Mucosa of stomach (tissue), 1 donor: Measurements from ENCODE around the gene BEND2.

Experiments used
- H3K27me3 ChIP-seq: one replicate; pipeline ENCODE4 v1.7.0; 2013; ENCODE audit warnings: mild to moderate bottlenecking, low read length; ENCODE audit not compliant: control insufficient read depth, insufficient read depth
- H3K36me3 ChIP-seq: one replicate; pipeline ENCODE4 v1.7.0; 2013; ENCODE audit warnings: low read length; ENCODE audit not compliant: control insufficient read depth, insufficient read depth
- H3K4me1 ChIP-seq: one replicate; pipeline ENCODE4 v1.7.0; 2013; ENCODE audit warnings: mild to moderate bottlenecking, low read length; ENCODE audit not compliant: control insufficient read depth, insufficient read depth
- H3K4me3 ChIP-seq: one replicate; pipeline ENCODE4 v1.7.0; 2013; ENCODE audit warnings: low read length
- H3K9ac ChIP-seq: one replicate; pipeline ENCODE4 v1.7.0; 2013; ENCODE audit warnings: mild to moderate bottlenecking, low read length, moderate library complexity
- H3K9me3 ChIP-seq: one replicate; pipeline ENCODE4 v1.7.0; 2013; ENCODE audit warnings: mild to moderate bottlenecking, low read length, moderate library complexity; ENCODE audit not compliant: control insufficient read depth
- donor health status: Pancreatic carcinoma.

BEND2 gene

DNA sequence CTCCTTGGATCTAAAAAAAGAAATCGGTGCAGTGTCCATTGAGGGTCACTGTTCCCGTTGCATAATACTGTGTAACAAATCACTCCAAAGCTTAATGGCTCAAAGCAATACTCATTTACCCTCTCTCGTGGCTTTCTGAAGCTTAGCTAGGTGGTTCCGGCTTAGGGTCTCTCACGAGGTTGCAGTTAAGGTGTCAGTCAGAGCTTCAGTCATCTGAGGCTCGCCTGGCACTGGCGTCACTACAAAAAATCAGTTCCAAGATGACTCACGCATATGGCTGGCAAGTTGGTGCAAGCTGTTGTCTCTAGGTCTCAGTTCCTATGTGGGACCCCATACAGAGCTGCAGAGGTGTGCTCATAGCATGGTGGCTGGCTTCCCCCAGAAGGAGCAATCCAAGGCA is 91.0 kb downstream of the BEND2 start:
- Histone ChIP-seq H3K27me3 (no peaks in the 10 kb centered on the region), H3K4me3 (no peak overlapping the region), H3K36me3 (no peaks in the 10 kb centered on the region), H3K9me3 (no peaks in the 10 kb centered on the region), H3K4me1 (no peaks in the 10 kb centered on the region), H3K9ac (no peak overlapping the region)

DNA sequence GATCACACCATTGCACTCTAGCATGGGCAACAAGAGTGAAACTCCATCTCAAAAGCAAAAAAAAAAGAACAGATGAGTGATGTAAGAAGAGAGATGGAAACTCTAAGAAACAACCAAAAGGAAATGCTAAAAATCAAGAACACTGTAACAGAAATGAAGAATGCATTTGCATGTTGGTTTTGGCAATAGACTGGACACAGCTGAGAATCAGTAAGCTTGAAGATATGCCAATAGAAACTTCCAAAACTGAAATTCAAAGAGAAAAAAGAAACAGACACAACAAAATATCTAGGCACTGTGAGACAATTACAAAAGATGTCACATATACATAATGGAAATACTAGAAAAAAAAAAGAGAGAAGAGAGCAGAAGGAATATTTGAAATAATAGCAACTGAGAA is 93.7 kb downstream of the BEND2 start:
- no peak overlapping the region for H3K4me3 ChIP-seq
- H3K9ac ChIP-seq, result no peak overlapping the region
- no peaks in the 10 kb centered on the region for H3K36me3 ChIP-seq
- no peaks in the 10 kb centered on the region for H3K27me3 ChIP-seq
- H3K9me3 ChIP-seq, result no peaks in the 10 kb centered on the region
- no peaks in the 10 kb centered on the region for H3K4me1 ChIP-seq

DNA sequence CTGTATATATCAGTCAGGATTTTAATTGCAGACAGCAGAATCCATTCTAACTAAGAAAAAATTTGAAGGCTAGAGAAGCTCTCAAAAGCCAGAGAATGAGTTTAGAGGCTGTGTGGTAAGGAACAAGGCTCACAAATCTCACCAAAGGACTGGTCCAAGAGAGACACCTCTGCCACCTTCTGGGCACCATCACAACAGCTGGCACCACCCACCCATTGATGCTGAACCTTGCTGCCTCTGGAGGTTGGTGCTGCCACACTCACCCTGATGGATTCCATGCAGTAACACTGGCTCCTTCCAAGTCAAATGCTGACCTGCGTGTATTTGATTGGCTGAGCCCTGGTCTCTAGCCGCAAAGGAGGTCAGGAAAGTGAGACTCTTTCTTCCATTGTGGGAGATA is 100.8 kb downstream of the BEND2 start:
- Histone ChIP-seq H3K9ac (no peak overlapping the region), H3K27me3 (no peaks in the 10 kb centered on the region), H3K4me3 (no peak overlapping the region), H3K4me1 (no peaks in the 10 kb centered on the region), H3K9me3 (no peaks in the 10 kb centered on the region), H3K36me3 (no peaks in the 10 kb centered on the region)
